ENCODE data around the gene SASH1.

DNA sequence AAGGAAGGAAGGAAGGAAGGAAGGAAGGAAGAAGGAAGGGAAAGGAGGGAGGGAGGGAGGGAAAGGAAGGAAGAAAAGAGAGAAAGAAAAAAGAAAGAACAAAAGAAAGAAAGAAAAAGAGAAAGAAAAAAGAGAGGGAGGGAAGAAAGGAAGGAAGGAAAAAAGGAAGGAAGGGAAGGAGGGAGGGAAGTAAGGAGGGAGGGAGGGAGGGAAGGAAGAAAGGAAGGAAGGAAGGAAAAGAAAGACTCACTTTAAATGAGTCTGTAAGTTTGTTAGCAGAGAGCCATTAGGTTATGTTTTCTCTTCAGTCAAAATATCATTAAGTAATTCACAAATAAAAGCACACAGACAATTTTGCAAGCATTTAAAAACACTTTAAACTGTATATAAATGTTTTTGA is 44.0 kb upstream of the SASH1 start:
- TF ChIP-seq, protein P1, sequence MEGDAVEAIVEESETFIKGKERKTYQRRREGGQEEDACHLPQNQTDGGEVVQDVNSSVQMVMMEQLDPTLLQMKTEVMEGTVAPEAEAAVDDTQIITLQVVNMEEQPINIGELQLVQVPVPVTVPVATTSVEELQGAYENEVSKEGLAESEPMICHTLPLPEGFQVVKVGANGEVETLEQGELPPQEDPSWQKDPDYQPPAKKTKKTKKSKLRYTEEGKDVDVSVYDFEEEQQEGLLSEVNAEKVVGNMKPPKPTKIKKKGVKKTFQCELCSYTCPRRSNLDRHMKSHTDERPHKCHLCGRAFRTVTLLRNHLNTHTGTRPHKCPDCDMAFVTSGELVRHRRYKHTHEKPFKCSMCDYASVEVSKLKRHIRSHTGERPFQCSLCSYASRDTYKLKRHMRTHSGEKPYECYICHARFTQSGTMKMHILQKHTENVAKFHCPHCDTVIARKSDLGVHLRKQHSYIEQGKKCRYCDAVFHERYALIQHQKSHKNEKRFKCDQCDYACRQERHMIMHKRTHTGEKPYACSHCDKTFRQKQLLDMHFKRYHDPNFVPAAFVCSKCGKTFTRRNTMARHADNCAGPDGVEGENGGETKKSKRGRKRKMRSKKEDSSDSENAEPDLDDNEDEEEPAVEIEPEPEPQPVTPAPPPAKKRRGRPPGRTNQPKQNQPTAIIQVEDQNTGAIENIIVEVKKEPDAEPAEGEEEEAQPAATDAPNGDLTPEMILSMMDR (IDR thresholded peaks at IDR 0.05; ENCODE audit: borderline replicate concordance, extremely low read depth, low read length, poor library complexity, severe bottlenecking), result no peak
- no peak for TF ChIP-seq EZH2 (IDR thresholded peaks at IDR 0.05; ENCODE audit: borderline replicate concordance, low read depth, low read length, severe bottlenecking)
